ENCODE measurements around the gene PCNT.

Gene PCNT

DNA sequence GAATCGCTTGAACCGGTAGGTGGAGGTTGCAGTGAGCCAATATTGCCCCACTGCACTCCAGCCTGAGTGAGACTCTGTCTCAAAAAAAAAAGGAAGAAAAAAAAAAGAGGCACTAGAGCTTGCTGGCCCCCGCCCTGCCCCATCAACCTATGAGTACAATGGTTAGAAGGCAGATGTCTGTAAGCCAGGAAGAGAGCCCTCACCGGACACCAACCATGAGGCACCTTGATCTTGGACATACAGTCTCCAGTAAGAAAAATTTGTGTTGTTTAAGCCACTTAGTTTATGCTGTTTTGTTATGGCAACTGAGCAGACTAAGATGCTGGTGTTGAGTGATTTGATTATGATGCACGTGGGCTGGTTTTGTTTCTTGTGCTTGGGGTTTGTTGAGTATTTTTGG, 168.9 kb downstream of the PCNT start:
- FAIRE-seq = no peak

- no peak for FAIRE-seq
These were observed 169.9 kb downstream of the PCNT start for GRCh38 chr21:46493828-46494227.

Measured in TTC549 (cell line).